ENCODE results near the gene ARPIN. TPM values are rescaled to one million over a fixed set of nuclear protein-coding genes. Genes with fewer than 3 reads are reported as not detected.

ARPIN gene
- total and polyA plus RNA-seq, 10 of the 15 experiments (the other 5 are each of a cell fraction or from before 2014, with no cell fraction given): 0.02 to 0.04 TPM; not detected in 8

GRCh38 chr15:89860431-89860830 lies 52.3 kb downstream of the ARPIN start:
- H3K4me2 ChIP-seq (ENCODE audit: control insufficient read depth, insufficient read depth): peak overlapping the region; percentile 30; the same call in 1 of the 2 replicates
- FAIRE-seq: no peak

More at GRCh38 chr15:89860431-89860830, 52.3 kb downstream of the ARPIN start:
- intact Hi-C loops (cut with micrococcal nuclease; ENCODE audit: unreplicated experiment): no loop called here
- ChIA-PET POLR2A (interaction anchor here (0.5 kb wide), 1 partner anchor 91 kb away, joined by 6 read pairs; no protein-coding TSS in a partner anchor), CTCF (interaction anchor here (0.7 to 2.2 kb wide), 4 partner anchors 14 to 121 kb away, joined by 3 to 14 read pairs (median 8); no protein-coding TSS in a partner anchor), RAD21 (ENCODE audit: unreplicated experiment) (interaction anchor here (0.7 to 1.5 kb wide), 3 partner anchors 8 to 14 kb away, joined by 3 to 6 read pairs (median 3); no protein-coding TSS in a partner anchor), SMC1A (ENCODE audit: uncharacterized antibody, unreplicated experiment) (interaction anchor here (0.7 to 2.1 kb wide), 6 partner anchors 8 to 100 kb away, joined by 3 to 11 read pairs (median 4); no protein-coding TSS in a partner anchor)
- Histone ChIP-seq H3K27me3 (replicated peaks in 1 of 2; ENCODE audit: control insufficient read depth in 2 of 2, insufficient read depth in 2 of 2, low read length in 1 of 2) (no peaks in the 10 kb centered on the region), H3K36me3 (ENCODE audit: control insufficient read depth in 2 of 2, insufficient read depth in 2 of 2, low read length in 1 of 2) (peaks cover 0 to 3% of the 10 kb centered on the region in 2 experiments; a peak in 2 of 4 replicates), H4K20me1 (ENCODE audit: control insufficient read depth, insufficient read depth) (no peaks in the 10 kb centered on the region), H3K79me2 (ENCODE audit: control insufficient read depth, insufficient read depth, low read length) (no peaks in the 10 kb centered on the region), H3K9ac (ENCODE audit: control insufficient read depth, insufficient read depth, low read length) (no peak overlapping the region), H3K9me3 (replicated peaks; ENCODE audit: control insufficient read depth, insufficient read depth, low read length) (no peaks in the 10 kb centered on the region), H2AFZ (ENCODE audit: control insufficient read depth, low read depth, low read length) (no peak overlapping the region; the same call in 1 of the 2 replicates), H3K4me1 (ENCODE audit: control insufficient read depth, insufficient read depth, low read length) (peaks cover 14% of the 10 kb centered on the region), H3K4me3 (no peak overlapping the region), H3K27ac (ENCODE audit: control insufficient read depth, insufficient read depth) (no peak overlapping the region)
- TF ChIP-seq ZBTB4 (CRISPR knock-in tag; IDR thresholded peaks at IDR 0.05): no peak
- TF ChIP-seq SIX5 (IDR thresholded peaks at IDR 0.05; ENCODE audit: low read depth, low read length, severe bottlenecking): no peak
- TF ChIP-seq MTA2 (IDR thresholded peaks at IDR 0.05; ENCODE audit: low read depth): no peak
- no peak for TF ChIP-seq IKZF1 (conservative IDR thresholded peaks at IDR 0.05)
- ATAC-seq (peak; percentile 42; the same call in 1 of the 3 replicates), DNase-seq (ENCODE audit: low read depth, low spot score) (no peak)
- BruUV-seq (replicated peaks): no TSS peak
- in situ Hi-C loops (cut with MboI): no loop called here
- 36% methylated on average over 3 of the region's 3 CpGs for WGBS (ENCODE audit: insufficient coverage, insufficient replicate concordance, low lambda C conversion rate, missing lambda C conversion rate)
